Gastrocnemius medialis (tissue), 4 donors: Measurements from ENCODE around the gene BICDL2. TPM values are rescaled to one million over a fixed set of nuclear protein-coding genes. Genes with fewer than 3 reads are reported as not detected.

Source experiments
- ATAC-seq, 2 donors: fragments of 150-250 bp; one replicate each; pipeline ENCODE4 v1.9.1; 2016
- DNase-seq, 2 donors: peaks; one replicate each; pipeline ENCODE4 v3.0.0-alpha.2; 2019
- H3K27ac ChIP-seq, 4 donors: fragments of 200-600 bp; sonication (generic); 1 replicate in 1 of 4; 2 replicates in 3 of 4; pipeline ENCODE4 v1.5.1; 2016 to 2018; ENCODE audit warnings: mild to moderate bottlenecking in 2 of 4, moderate library complexity in 1 of 4
- H3K27me3 ChIP-seq, 3 donors: fragments of 200-600 bp; sonication (generic) in 2 of 3; 1 replicate in 1 of 3; 2 replicates in 2 of 3; pipeline versions ENCODE4 v1.5.1 to v1.6.0; 2016 to 2019; ENCODE audit warnings: mild to moderate bottlenecking in 1 of 3, moderate library complexity in 1 of 3
- H3K36me3 ChIP-seq, 2 donors: fragments of 200-600 bp; sonication (generic) in 1 of 2; one replicate each; pipeline ENCODE4 v1.5.1; 2017 to 2018
- H3K4me1 ChIP-seq, 2 donors: fragments of 200-600 bp; sonication (generic) in 1 of 2; one replicate each; pipeline ENCODE4 v1.5.1; 2016 to 2017; ENCODE audit warnings: mild to moderate bottlenecking in 2 of 2
- H3K4me3 ChIP-seq, 4 donors: fragments of 200-600 bp; sonication (generic) in 3 of 4; 1 replicate in 1 of 4; 2 replicates in 3 of 4; pipeline ENCODE4 v1.5.1; 2016 to 2019; ENCODE audit warnings: mild to moderate bottlenecking in 2 of 4
- H3K9me3 ChIP-seq, 3 donors: fragments of 200-600 bp; sonication (generic) in 2 of 3; 1 replicate in 1 of 3; 2 replicates in 2 of 3; pipeline ENCODE4 v1.5.1; 2016 to 2019
- CTCF ChIP-seq, 5 experiments: fragments of 450-650 bp in 3 of 5; fragments of 200-600 bp in 2 of 5; sonication (generic) in 2 of 5; IDR thresholded peaks in 4 of 5; conservative IDR thresholded peaks in 1 of 5; 1 replicate in 4 of 5; 2 replicates in 1 of 5; pipeline ENCODE4 v1.5.1; 2016 to 2019; ENCODE audit warnings: antibody characterized with exemption in 5 of 5, mild to moderate bottlenecking in 3 of 5, moderate library complexity in 3 of 5
- POLR2A ChIP-seq, 2 donors: fragments of 450-650 bp; IDR thresholded peaks; one replicate each; pipeline ENCODE4 v1.6.1; 2017; ENCODE audit warnings: antibody characterized with exemption in 2 of 2, mild to moderate bottlenecking in 2 of 2, moderate library complexity in 2 of 2
- in situ Hi-C, 4 donors: fragments of 200-750 bp; cut with MboI; loops; one replicate each; pipeline versions ENCODE4 v1.15.0 to v1.8.0; 2017; ENCODE audit warnings: low sequenced_read_pairs in 4 of 4
- intact Hi-C: fragments of 100-400 bp; cut with DNase I; formaldehyde crosslinking; loops from one replicate; pipeline ENCODE4 v1.15.1; 2023; ENCODE audit warnings: low total_unique reads
- total RNA-seq, 4 donors: library from RNA; depleted of rRNA; stranded (reverse); fragments of >200 nt; gene quantifications; one replicate each; pipeline versions ENCODE4 v1.1.0 to v1.2.3, GENCODE V29; 2016

BICDL2 gene
- total RNA-seq, 4 donors from 2014 or later: 0.32 TPM; not detected in 3

GRCh38 chr16:3046641-3047386, 10.1 kb upstream of the BICDL2 start:
- TF ChIP-seq POLR2A (IDR thresholded peaks at IDR 0.05) (no peak), CTCF (IDR thresholded peaks at IDR 0.05 in 4 of 5, conservative IDR thresholded peaks at IDR 0.05 in 1 of 5) (no peak)
- DNase-seq (no peak), ATAC-seq (no peak)
- no peak overlapping the region for H3K27ac ChIP-seq
- intact Hi-C loops: no loop called here
- H3K9me3 ChIP-seq: no peaks in the 10 kb centered on the region
- in situ Hi-C loops: no loop called here
- peak overlapping the region; percentile 42 to 57 (median 52) for H3K4me3 ChIP-seq
- H3K36me3 ChIP-seq: no peaks in the 10 kb centered on the region
- peaks cover 65 to 74% (median 70%) of the 10 kb centered on the region in 3 donors for H3K27me3 ChIP-seq
- peaks cover 0 to 15% of the 10 kb centered on the region in 2 donors for H3K4me1 ChIP-seq

GRCh38 chr16:3045758-3046640, 9.3 kb upstream of the BICDL2 start, which contains the start of gene MMP25:
MMP25 (plus strand) TSS chr16:3046561; CDS start chr16:3046918, 357 bp downstream.
- ATAC-seq: no peak
- H3K36me3 ChIP-seq: no peaks in the 10 kb centered on the region
- peaks cover 65 to 78% (median 74%) of the 10 kb centered on the region in 3 donors for H3K27me3 ChIP-seq
- no peak within 1 kb of the TSS for H3K27ac ChIP-seq
- in situ Hi-C loops (no loop called here), intact Hi-C loops (no loop called here)
- TF ChIP-seq POLR2A (IDR thresholded peaks at IDR 0.05) (no peak), CTCF (IDR thresholded peaks at IDR 0.05 in 4 of 5, conservative IDR thresholded peaks at IDR 0.05 in 1 of 5) (no peak)
- H3K4me1 ChIP-seq: peaks cover 0 to 15% of the 10 kb centered on the region in 2 donors
- H3K4me3 ChIP-seq: peak within 1 kb of the TSS; percentile 42 to 57 (median 52)
- no peaks in the 10 kb centered on the region for H3K9me3 ChIP-seq
- DNase-seq: no peak

- Histone ChIP-seq H3K36me3 (no peaks in the 10 kb centered on the region), H3K4me1 (peaks cover 0 to 15% of the 10 kb centered on the region in 2 donors), H3K27ac (no peak overlapping the region), H3K27me3 (peaks cover 62 to 85% (median 81%) of the 10 kb centered on the region in 3 donors), H3K9me3 (no peaks in the 10 kb centered on the region), H3K4me3 (no peak overlapping the region)
- in situ Hi-C loops (no loop called here), intact Hi-C loops (no loop called here)
- ATAC-seq (no peak), DNase-seq (no peak)
- TF ChIP-seq POLR2A (IDR thresholded peaks at IDR 0.05) (no peak), CTCF (IDR thresholded peaks at IDR 0.05 in 4 of 5, conservative IDR thresholded peaks at IDR 0.05 in 1 of 5) (no peak)
These were observed 8.0 kb upstream of the BICDL2 start for GRCh38 chr16:3044708-3045107.

- peaks cover 69 to 89% (median 82%) of the 10 kb centered on the region in 3 donors for H3K27me3 ChIP-seq
- no peak overlapping the region for H3K4me3 ChIP-seq
- peaks cover 0 to 15% of the 10 kb centered on the region in 2 donors for H3K4me1 ChIP-seq
- no peaks in the 10 kb centered on the region for H3K9me3 ChIP-seq
- ATAC-seq (no peak), DNase-seq (no peak)
- H3K27ac ChIP-seq: no peak overlapping the region
- intact Hi-C loops: no loop called here
- in situ Hi-C loops: no loop called here
- no peaks in the 10 kb centered on the region for H3K36me3 ChIP-seq
- no peak for TF ChIP-seq POLR2A (IDR thresholded peaks at IDR 0.05)
- TF ChIP-seq CTCF (IDR thresholded peaks at IDR 0.05 in 4 of 5, conservative IDR thresholded peaks at IDR 0.05 in 1 of 5): no peak
These were observed 5.6 kb upstream of the BICDL2 start for GRCh38 chr16:3042376-3042775.
